Kidney tubule cell (primary cell): Measurements from ENCODE around the gene LIMA1.
"Not testable (repeated sequence)": the region's sequence is repeated elsewhere in the genome, so short reads cannot be mapped to it uniquely, and the experiment has no call there.

Experiments used
- DNase-seq: peaks from one replicate; pipeline ENCODE4 v3.0.0-alpha.2; 2018; ENCODE audit warnings: low spot score

Gene LIMA1

GRCh38 chr12:50248411-50248810 lies 34.9 kb downstream of the LIMA1 start:
- no peak for DNase-seq

DNA sequence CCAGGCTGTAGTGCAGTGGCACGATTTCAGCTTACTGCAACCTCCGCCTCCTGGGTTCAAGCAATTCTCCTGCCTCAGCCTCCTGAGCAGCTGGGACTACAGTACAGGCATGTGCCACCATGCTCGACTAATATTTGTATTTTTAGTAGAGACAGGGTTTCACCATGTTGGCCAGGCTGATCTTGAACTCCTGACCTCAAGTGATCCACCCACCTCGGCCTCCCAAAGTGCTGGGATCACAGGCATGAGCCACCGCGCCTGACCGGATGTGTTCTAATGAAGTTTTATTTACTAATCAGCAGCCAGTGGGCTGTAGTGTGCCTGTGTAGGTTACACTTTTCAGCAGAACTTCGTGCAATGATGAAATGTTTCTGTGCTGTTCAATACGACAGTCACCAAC lies 35.7 kb downstream of the LIMA1 start:
- peak; percentile 45 for DNase-seq

DNA sequence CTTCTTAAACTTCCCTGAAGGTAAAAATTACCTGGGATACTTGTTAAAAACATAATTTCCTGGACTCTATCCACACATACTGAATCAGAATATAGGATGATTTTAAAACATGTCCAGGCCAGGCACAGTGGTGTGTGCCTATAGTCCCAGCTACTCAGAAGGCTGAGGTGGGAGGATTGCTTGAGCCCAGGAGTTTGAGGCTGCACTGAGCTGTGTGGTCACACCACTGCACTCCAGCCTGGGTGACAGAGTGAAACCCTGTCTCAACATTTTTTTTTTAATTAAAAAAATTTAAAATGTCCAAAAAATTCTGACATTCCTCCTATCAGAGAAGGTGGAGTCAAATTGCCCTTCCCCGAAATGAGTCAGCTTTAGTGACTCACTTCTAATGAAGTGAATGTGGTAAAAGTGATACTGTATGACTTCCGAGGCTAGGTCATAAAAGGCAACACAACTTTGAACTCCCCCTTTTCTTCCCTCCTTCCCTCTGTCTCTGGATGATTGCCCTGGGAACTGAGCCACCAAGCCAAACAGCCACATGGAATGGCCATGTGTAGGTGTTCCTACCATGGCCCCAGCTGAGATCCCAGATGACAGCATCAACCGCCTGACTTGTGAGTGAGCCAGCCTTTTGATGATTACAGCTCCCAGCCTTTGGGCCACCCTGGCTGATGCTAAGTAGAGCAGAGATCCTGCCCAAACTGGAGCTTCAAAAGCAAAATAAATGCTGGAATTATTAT lies 36.3 kb downstream of the LIMA1 start:
- peak; percentile 100 for DNase-seq

- DNase-seq: peak; percentile 31
Observed at GRCh38 chr12:50246197-50246865, 37.0 kb downstream of the LIMA1 start.

DNA sequence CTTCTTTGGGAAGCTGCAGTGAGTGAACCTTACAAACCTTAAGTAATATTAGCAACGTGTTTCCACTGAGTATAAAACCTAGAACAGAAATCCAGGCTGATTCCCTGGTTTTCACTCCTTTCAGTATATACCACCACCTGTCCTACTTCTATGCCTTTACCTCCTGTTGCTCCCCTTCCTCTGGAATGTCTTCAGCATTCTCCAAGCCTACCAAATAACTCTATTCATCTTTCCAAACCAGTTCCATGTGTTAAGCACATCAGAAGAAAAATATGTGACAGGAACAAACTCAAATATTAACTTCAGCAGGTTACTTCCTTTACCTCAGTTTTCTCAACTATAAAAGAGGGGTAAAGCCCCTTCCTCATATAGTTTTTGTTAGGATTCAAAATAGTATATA lies 39.8 kb downstream of the LIMA1 start:
- no peak for DNase-seq

GRCh38 chr12:50242751-50243191 lies 40.5 kb downstream of the LIMA1 start:
- DNase-seq: peak; percentile 70

DNA sequence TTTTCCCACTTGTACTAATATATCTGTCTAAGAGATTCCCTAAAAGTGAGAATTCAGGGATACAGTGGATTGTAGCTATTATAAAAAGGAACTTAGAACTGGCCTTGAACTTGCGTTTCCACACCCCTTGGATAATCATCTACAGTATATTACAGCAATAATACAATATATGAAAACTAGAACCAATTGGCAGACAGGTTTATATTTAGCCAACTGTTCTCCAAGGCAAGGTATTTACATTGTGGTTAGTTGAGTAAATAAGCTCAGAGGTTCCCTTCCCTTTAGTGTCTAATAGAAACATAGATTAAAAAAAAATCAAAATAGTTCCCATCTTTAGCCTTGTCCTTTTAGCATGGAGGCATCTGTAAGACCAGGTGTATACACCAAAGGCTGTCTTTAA lies 42.1 kb downstream of the LIMA1 start:
- no peak for DNase-seq

DNA sequence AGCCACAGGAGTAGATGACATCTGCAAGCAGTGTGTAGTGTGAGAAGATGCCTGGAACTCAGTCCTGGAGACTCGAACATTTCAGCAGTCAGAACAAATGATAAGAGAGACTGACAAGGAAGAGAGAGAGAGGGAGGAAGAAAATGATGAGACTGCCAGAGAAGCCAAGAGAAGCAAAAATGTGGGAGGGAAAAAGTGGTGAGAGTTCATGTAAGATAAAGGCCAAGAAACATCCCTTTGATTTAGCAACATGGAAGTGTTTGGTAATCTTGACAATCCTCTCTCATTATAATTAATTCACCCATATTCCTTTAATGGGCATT lies 42.6 kb downstream of the LIMA1 start:
- no peak for DNase-seq

- DNase-seq: no peak
Observed at GRCh38 chr12:50240096-50240791, 43.1 kb downstream of the LIMA1 start.

DNA sequence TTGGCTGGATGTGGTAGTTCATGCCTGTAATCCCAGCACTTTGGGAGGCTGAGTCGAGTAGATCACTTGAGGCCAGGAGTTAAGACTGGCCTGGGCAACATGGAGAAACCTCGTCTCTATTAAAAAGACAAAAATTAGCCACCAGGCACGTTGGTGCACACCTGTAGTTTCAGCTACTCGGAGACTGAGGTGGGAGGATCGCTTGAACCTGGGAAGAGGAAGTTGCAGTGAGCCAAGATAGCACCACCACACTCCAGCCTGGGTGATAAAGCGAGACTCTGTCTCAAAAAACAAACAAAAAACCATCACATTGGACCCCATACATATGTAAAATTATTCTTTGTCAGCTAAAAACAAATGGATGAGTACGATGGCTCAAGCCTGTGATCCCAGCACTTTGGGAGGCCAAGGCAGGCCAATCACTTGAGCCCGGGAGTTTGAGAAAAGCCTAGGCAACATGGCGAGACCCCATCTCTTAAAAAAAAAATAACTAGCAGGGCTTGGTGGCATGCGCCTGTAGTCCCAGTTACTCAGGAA lies 43.9 kb downstream of the LIMA1 start:
- no peak for DNase-seq

GRCh38 chr12:50234347-50234746 lies 49.0 kb downstream of the LIMA1 start:
- peak; percentile 66 for DNase-seq

DNA sequence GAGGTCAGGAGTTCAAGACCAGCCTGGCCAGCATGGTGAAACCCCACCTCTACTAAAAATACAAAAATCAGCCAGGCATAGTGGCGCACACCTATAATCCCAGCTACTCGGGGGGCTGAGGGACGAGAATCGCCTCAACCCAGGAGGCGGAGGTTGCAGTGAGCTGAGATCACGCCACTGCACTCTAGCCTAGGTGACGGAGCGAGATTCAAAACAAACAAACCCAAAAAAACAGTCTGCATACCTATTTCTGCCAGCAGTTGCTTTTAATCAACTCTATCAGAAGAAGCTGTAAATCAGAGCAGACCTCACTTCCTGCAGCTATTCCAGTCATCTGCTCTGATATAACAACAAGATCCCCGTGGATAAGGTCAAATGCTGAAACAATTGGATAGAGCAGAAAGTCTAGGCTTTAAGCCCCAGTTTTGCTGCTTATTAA lies 50.5 kb downstream of the LIMA1 start:
- DNase-seq: no peak

- no peak for DNase-seq
Observed at GRCh38 chr12:50232206-50232605, 51.1 kb downstream of the LIMA1 start.

DNA sequence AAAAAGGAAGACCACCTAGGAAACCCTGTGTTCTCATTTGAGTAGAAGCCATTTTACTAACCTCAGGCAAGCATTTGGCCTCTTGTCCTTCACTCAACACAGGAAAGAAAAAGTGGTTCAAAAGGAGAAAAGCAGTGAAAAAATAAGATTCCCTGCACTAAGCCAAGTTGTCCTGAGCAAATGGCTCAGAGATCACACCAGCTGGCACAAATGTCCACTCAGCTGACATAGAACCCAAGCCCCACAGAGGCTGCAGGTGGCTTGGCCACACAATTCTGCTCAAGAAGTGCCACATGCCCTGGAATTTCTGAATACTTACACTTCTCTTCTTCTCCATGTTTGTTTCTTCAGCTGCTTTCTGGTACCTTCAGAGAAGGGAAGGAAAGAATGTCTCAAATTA lies 52.0 kb downstream of the LIMA1 start:
- no peak for DNase-seq

- DNase-seq: no peak
Observed at GRCh38 chr12:50230217-50230616, 53.1 kb downstream of the LIMA1 start.

DNA sequence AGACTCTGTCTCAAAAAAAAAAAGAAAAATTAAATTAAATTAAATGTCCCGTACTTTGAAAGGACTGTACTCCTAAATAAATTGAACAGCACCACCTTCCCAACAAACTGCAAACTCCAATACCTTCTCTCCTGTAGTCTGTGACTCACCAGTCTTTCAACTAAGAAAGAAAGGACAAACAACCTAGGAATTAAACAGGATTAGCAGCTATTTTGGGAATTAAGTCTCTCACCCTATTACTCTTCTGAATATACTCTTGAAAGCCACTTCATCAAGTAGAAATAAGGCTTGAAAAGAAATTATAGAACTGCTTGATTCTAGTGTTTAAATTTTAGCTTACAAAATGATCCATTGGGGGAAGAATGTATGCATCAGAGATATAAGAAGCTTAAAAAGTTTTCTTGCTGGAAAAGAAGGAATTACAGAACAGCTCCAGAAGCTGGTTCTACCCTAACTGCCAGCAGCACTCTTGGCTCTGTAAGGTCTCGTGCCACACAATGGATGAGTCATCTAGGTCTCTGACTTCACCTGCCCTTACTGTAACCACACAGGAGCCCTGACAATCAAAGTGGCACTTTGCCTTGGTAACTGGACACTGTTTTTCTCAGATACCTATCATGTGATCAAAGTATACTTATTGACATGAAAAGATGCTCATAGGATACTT lies 59.2 kb downstream of the LIMA1 start:
- DNase-seq: peak; percentile 90

GRCh38 chr12:50222275-50222783 lies 61.0 kb downstream of the LIMA1 start:
- DNase-seq: peak; percentile 72

- peak; percentile 43 for DNase-seq
Observed at GRCh38 chr12:50221228-50222008, 61.9 kb downstream of the LIMA1 start.

DNA sequence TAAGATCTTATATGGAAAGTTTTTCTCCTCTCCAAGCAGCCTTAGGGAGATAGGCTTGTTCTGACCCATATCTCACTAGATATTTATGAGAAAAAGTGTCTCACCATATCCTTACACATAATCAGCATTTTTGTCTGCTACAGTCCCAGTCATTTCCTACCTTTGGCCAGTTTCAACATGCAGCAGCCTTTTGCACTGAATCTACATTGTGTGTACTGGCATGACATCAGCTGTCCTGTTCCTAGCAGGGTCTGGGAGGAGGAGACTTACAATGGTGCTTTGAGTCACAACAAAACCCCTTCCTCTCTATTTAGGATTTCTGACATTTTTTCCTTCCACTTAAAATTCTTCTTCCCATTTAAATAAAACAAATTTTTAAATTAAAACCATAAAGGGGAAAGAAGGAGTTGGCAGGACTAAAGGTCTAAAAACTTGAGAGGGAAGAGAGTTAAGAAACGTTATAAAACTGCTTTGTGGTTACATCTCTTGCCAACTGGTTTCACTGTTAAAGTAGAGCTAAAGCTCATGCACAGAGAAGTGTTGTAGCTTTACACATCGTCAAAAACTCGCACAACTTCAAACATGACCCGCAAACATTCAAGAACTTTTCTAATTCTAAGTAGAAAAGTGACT lies 62.8 kb downstream of the LIMA1 start:
- DNase-seq: peak; percentile 60

DNA sequence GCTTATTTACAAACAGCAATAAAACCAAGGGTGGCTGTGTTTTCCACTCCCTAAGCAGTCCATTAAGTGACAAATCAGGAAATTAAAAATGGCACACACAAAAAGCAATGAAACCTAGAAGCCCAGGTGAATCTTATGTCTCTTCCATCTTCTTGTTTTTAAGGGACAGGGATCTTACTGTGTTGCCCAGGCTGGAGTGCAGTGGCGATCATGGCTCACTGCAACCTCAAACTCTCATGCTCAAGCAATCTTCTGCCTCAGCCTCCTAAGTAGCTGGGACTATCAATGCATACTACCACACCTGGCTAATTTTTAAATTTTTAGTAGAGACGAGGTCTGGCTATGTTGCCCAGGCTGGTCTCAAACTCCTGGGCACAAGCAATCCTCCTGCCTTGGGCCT lies 63.8 kb downstream of the LIMA1 start:
- DNase-seq: no peak

DNA sequence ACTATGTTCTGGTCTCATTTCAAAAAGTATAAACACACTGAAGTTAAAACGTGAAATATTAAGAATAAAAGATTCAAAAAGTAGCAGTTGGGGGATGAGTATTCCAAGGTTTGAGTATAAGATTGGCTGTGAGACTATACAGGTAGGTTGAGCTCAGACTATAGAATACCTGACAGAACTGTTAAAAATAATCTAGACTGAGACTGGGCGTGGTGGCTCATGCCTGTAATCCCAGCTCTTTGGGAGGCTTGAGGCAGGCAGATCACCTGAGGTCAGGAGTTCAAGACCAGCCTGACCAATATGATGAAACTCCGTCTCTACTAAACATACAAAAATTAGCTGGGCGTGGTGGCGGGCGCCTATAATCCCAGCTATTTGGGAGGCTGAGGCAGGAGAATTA lies 64.3 kb downstream of the LIMA1 start:
- not testable (repeated sequence) for DNase-seq
